Measurements from ENCODE around the gene CACNA2D4. TPM values are rescaled to one million over a fixed set of nuclear protein-coding genes. Genes with fewer than 3 reads are reported as not detected.

Gene CACNA2D4
- total RNA-seq, 3 donors from 2014 or later = 3.4 to 7.1 (median 3.5) TPM

DNA sequence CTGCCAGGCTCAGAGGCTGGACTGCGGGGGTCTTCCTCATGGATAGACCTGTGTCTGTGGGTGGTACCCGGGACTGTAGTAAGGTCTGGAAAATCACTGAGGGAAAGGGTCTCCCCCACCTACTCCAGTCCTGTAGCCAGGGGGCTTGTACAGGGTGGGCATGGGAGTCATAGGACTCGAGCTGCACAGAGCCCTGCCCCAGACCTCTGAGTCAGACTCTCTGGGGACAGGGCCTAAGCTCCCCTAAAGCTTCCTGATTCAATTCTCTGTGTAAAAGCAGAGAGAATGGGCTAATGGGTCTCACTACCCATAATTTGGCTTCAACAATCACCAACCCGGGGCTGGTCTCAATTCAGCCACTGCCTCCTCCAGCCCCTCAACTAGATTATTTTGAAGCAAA lies 71.0 kb downstream of the CACNA2D4 start:
- ATAC-seq (no peak), DNase-seq (no peak)
- Mint-ChIP-seq H3K9me3 (no peaks in the 10 kb centered on the region), H3K4me3 (no peak overlapping the region), H3K27me3 (ENCODE audit: low read depth) (peaks cover 5% of the 10 kb centered on the region), H3K4me1 (ENCODE audit: low read depth) (peaks cover 2% of the 10 kb centered on the region), H3K36me3 (ENCODE audit: insufficient read depth) (no peaks in the 10 kb centered on the region)

DNA sequence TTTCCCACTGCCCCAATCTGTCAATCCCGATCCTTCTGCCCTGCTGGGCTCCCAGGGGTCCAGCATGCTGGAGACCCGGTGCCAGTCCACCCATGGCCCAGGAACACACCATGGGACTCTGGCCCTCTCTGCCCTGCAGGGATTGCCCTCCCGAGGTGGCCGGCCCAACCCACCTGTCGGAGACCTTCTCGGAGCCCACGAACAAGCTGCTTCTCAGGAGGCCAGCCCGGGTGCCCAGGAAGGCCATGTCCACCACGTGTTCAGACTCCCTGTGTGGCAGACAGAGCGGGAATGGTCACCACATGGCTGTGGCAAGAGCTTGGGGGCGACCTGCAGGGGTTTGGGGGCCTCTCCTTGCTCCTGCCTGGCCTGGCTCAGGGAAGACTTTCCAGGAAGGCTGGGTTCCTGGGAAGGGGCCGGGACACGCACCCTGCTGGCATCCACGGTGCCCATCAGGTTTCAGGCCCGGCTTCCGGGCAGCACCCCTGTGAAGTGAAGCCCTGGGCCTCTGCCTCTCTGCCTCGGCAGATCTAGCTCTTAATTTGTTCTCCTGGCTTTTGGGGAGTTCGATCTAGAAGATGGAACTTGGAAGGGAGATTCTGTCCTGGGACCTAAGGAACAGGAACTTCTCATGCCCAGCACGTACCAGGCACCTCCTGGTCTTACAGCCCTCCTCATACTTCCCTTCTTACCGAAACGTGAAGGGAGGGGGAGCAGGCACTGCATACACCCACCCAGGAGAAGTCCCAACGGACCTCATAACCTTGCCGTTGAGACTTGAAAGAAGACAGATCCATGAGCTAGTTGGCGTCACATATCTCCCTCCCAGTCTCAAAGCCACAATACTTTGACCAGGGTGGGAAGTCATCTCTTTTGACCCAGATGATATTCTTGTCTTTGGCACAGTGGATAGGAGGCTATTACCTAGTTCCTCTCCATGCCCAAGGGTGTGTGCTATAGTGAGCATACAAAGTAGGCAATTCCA lies 71.7 kb downstream of the CACNA2D4 start:
- H3K9me3 Mint-ChIP-seq = no peaks in the 10 kb centered on the region
- DNase-seq = no peak
- no peak overlapping the region for H3K4me3 Mint-ChIP-seq
- ATAC-seq = no peak
- H3K4me1 Mint-ChIP-seq (ENCODE audit: low read depth) = peaks cover 2% of the 10 kb centered on the region
- H3K27me3 Mint-ChIP-seq (ENCODE audit: low read depth) = peaks cover 5% of the 10 kb centered on the region
- H3K36me3 Mint-ChIP-seq (ENCODE audit: insufficient read depth) = no peaks in the 10 kb centered on the region

DNA sequence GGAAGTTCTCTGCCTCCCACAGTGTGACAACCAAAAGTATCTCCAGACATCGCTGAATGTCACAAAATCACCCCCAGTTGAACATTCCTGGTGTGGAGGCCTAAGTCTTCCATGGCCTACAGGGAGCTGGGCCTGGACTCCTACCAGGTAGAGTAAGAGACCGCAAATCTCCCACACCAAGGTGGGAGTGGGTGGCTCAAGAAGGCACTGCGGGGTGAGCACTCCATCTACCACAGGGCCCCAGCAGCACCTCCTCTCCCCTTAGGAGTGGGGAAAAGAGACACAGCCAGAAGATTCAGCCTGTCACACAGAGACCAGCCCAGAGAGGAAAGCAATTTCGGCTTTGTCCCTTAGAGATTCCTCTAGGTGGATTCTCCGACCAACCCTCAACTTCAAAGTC lies 72.6 kb downstream of the CACNA2D4 start:
- ATAC-seq = no peak
- Mint-ChIP-seq H3K36me3 (ENCODE audit: insufficient read depth) (no peaks in the 10 kb centered on the region), H3K4me3 (no peak overlapping the region), H3K9me3 (no peaks in the 10 kb centered on the region), H3K27me3 (ENCODE audit: low read depth) (peaks cover 5% of the 10 kb centered on the region), H3K4me1 (ENCODE audit: low read depth) (no peaks in the 10 kb centered on the region)
- DNase-seq = no peak

DNA sequence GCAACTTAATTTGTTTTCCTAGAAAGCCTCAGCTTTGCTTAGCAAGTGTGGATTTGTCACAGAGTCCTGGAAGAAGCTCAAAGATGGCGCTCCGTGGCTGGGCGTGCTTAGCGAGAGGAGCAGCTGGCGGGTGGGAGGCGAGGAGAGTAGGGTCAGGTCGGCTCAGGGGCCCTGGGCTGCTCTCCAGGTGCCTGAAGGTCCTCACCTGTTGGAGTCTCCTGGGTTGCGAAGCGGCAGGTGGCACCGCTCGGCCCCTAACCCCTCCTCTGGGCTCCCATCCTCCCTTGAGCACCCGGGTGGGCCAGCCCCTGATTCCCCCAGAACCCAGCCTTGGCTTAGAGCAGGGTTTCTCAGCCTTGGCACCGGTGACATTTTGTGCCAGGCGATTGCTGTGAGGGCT lies 73.0 kb downstream of the CACNA2D4 start:
- DNase-seq (no peak), ATAC-seq (no peak)
- Mint-ChIP-seq H3K36me3 (ENCODE audit: insufficient read depth) (no peaks in the 10 kb centered on the region), H3K27me3 (ENCODE audit: low read depth) (peaks cover 5% of the 10 kb centered on the region), H3K4me1 (ENCODE audit: low read depth) (no peaks in the 10 kb centered on the region), H3K9me3 (no peaks in the 10 kb centered on the region), H3K4me3 (no peak overlapping the region)

DNA sequence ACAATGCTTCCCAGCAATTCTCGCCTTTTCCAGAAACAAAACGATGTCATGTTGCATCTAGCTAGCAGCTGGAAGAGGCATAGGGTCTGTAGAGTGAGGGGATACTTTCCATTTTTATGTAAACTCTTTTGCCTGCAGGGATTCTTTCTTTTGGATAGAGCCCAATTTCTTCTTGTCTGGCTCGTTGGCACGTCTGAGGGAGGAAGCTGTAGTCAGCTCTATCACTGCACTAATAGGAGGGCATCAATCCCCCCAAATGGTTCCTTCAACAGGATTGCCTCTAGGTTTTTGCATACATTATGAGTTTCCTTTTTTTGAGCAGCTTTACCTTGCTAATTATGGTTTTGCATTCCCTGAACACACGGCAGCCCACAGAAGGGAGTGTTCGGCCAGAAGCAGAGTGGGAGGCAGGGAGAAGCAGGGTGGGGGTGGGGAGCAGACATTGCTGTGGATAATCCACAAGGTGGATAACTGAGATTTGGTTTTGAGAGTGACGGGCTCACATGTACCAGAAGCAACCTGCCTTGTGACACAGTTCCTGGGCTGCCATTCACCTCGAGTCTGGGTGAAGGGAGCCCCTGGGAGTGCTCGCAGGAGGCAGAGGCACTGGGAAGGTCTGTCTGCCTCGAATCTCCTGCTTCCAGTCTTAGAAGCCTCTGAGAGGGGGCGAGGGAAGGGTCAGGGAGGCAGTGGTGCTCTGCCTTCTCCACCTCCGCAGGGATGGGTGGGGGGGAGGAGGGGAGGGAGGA lies 73.6 kb downstream of the CACNA2D4 start:
- H3K4me1 Mint-ChIP-seq (ENCODE audit: low read depth) = no peaks in the 10 kb centered on the region
- ATAC-seq (no peak), DNase-seq (no peak)
- no peaks in the 10 kb centered on the region for H3K36me3 Mint-ChIP-seq (ENCODE audit: insufficient read depth)
- no peak overlapping the region for H3K4me3 Mint-ChIP-seq
- no peaks in the 10 kb centered on the region for H3K9me3 Mint-ChIP-seq
- H3K27me3 Mint-ChIP-seq (ENCODE audit: low read depth) = peaks cover 5% of the 10 kb centered on the region

DNA sequence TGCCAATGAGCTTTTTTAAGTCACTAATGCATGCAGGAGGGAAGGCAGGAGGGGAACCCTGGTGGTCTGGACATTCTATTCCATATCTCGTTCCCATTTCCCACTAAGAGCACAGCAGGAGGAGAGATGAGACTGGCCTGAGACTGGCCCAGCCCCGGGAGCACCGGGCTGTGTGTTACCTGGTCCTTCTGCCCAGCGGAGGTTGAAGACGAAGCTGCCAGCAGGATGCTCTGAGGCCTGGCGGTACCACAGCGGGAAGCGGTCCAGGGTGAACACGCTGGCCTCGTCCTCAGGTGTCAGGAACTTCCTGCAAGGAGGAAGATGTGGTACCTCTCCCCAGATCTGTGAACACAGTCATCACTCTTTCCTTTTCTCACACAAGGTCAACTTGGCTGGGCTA lies 74.2 kb downstream of the CACNA2D4 start:
- Mint-ChIP-seq H3K27me3 (ENCODE audit: low read depth) (peaks cover 5% of the 10 kb centered on the region), H3K4me1 (ENCODE audit: low read depth) (no peaks in the 10 kb centered on the region), H3K4me3 (no peak overlapping the region), H3K36me3 (ENCODE audit: insufficient read depth) (no peaks in the 10 kb centered on the region), H3K9me3 (no peaks in the 10 kb centered on the region)
- no peak for DNase-seq
- ATAC-seq = no peak

DNA sequence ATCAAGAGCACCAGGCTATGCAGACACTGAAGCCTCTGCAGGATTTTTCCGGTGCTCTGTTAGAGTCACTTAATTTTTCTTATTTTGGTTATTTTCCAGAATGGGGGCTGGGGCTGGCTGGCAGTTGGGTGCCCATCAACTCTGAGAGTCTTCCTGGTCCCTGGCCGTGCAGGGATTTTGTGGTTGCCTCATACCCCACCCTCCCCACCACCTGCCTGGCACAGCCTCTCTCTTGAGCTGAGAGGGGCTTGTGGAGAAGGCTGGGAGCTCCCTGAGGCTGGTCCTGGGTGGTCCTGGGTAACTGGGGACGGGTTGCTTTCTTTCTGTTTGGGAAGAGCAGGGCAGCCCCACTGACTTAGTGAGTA lies 74.8 kb downstream of the CACNA2D4 start:
- ATAC-seq (no peak), DNase-seq (no peak)
- Mint-ChIP-seq H3K4me1 (ENCODE audit: low read depth) (no peaks in the 10 kb centered on the region), H3K27me3 (ENCODE audit: low read depth) (peaks cover 5% of the 10 kb centered on the region), H3K36me3 (ENCODE audit: insufficient read depth) (no peaks in the 10 kb centered on the region), H3K4me3 (no peak overlapping the region), H3K9me3 (no peaks in the 10 kb centered on the region)

DNA sequence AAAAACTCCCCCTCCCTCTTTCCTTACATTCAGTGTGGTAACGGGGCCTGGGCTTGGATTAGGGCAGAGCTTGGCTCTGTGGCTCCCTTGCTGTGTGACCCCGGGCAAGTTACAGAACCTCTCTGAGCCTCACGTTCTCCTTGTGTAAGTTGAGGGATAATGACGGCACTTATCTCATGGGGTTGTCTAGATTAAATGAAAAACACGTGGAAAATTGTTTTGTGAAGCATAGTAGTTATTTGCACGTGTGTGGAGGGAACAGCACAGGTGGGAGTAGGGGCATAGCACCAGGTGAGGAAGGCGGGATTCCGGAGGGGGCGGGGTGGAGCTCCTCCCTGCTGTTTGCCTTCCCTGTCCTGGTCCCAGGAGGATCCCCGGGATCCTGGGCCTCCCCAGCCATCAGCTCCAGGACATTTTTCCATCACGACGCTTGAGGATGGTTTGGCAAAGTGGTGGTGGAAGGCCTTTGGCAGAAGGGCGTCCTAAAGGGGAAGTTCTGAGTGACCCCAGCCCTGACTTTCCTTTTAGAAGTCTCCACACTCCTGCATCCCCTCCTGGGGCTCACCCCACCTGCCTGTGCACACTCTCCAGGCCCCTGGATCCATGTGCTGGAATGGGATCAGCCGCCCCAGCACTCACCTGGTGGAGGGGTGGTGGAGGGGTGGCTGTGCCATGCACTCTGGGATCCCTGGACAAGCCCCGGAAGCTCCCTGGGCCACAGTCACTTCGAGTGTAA lies 75.4 kb downstream of the CACNA2D4 start:
- H3K4me3 Mint-ChIP-seq = no peak overlapping the region
- H3K27me3 Mint-ChIP-seq (ENCODE audit: low read depth) = peaks cover 5% of the 10 kb centered on the region
- ATAC-seq (no peak), DNase-seq (no peak)
- no peaks in the 10 kb centered on the region for H3K4me1 Mint-ChIP-seq (ENCODE audit: low read depth)
- H3K36me3 Mint-ChIP-seq (ENCODE audit: insufficient read depth) = no peaks in the 10 kb centered on the region
- no peaks in the 10 kb centered on the region for H3K9me3 Mint-ChIP-seq

DNA sequence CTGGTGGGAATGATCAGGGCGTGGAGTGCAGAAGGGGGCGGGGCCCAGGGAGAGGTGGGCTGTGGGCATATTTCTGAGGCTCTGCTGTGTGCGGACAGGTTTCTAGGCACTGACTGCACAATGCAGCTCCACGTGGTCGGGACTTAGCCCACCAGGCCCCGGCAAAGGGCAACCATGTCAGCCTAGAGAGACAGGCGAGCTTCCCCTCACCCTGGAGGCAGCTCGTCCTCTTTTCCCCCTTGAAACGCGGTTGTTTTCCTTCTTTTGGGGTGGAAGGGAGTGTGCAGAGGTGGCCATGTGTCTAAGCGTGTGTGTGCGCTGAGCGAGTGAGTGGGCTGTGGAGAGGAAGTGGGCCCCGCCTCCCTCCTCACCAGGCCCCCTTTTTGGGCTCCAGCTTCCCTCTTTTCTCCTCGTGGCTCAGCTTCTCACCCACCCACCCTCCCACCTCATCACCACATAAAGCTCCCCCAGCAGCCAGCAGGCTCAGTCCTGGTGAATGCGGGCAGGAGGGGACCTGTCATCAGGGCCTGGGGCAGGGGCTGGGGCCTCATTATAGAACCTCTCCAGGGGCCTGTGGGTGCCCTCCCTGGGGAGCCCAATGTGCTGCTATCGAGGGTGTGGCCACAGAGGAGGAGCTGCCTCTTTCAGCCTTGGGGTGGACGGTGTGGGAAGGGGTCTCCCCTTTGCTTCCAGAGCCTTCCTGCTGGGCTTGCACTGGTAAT lies 76.1 kb downstream of the CACNA2D4 start:
- Mint-ChIP-seq H3K27me3 (ENCODE audit: low read depth) (peaks cover 5% of the 10 kb centered on the region), H3K4me3 (no peak overlapping the region), H3K4me1 (ENCODE audit: low read depth) (no peaks in the 10 kb centered on the region), H3K9me3 (no peaks in the 10 kb centered on the region), H3K36me3 (ENCODE audit: insufficient read depth) (no peaks in the 10 kb centered on the region)
- DNase-seq (peak; percentile 2), ATAC-seq (no peak)

DNA sequence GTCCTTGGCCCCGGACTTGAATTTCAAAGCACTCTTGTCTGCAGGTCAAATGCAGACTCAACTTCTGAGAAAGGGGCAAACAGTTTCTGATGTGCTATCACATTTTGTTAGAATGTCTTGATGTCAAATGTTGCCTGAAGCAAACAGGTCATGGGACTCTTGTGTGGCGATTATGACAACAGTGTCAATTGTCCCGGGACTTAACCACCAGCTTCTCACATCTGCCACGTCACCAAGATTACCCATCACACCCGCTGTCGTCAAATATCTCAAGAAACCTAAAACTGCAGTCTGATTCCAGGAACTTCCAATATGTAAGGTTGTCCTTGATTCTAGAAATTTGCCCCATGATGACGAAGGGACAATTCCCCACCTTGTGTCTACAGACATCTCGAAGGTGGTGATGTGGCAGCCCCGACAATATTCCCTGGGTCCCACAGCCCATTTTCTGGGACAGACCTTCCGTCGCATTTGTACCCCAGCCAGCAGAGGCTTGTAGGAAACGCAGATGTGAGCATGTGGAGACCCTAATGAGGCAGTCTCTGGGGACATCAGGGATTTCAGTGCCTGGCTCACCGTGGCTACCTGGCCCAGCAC lies 76.8 kb downstream of the CACNA2D4 start:
- no peaks in the 10 kb centered on the region for H3K4me1 Mint-ChIP-seq (ENCODE audit: low read depth)
- ATAC-seq (no peak), DNase-seq (no peak)
- peaks cover 3% of the 10 kb centered on the region for H3K27me3 Mint-ChIP-seq (ENCODE audit: low read depth)
- H3K36me3 Mint-ChIP-seq (ENCODE audit: insufficient read depth) = no peaks in the 10 kb centered on the region
- no peaks in the 10 kb centered on the region for H3K9me3 Mint-ChIP-seq
- no peak overlapping the region for H3K4me3 Mint-ChIP-seq

DNA sequence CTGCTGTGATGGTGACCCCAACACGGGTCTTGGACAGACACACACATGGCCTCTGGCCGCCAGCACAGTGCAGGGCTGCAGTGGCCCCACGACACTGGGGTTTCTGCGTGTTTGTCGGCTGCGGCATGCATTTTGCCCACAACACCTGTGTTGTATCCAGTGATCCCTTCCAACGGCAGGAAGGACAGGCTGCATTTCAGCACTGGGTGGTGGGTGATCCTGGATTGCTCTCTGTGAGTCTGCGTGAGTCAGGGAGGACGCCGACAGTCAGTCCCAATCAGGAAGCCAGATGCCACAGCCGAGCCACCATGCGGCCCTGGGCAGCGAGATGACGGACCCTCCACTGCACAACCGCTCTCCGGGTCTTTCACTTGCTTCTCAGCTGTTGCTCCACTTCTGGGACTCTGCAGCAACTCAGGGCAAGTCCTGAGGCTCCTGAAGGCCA lies 77.4 kb downstream of the CACNA2D4 start:
- no peaks in the 10 kb centered on the region for H3K4me1 Mint-ChIP-seq (ENCODE audit: low read depth)
- ATAC-seq (no peak), DNase-seq (no peak)
- H3K27me3 Mint-ChIP-seq (ENCODE audit: low read depth) = peaks cover 3% of the 10 kb centered on the region
- H3K36me3 Mint-ChIP-seq (ENCODE audit: insufficient read depth) = no peaks in the 10 kb centered on the region
- H3K9me3 Mint-ChIP-seq = no peaks in the 10 kb centered on the region
- H3K4me3 Mint-ChIP-seq = no peak overlapping the region

DNA sequence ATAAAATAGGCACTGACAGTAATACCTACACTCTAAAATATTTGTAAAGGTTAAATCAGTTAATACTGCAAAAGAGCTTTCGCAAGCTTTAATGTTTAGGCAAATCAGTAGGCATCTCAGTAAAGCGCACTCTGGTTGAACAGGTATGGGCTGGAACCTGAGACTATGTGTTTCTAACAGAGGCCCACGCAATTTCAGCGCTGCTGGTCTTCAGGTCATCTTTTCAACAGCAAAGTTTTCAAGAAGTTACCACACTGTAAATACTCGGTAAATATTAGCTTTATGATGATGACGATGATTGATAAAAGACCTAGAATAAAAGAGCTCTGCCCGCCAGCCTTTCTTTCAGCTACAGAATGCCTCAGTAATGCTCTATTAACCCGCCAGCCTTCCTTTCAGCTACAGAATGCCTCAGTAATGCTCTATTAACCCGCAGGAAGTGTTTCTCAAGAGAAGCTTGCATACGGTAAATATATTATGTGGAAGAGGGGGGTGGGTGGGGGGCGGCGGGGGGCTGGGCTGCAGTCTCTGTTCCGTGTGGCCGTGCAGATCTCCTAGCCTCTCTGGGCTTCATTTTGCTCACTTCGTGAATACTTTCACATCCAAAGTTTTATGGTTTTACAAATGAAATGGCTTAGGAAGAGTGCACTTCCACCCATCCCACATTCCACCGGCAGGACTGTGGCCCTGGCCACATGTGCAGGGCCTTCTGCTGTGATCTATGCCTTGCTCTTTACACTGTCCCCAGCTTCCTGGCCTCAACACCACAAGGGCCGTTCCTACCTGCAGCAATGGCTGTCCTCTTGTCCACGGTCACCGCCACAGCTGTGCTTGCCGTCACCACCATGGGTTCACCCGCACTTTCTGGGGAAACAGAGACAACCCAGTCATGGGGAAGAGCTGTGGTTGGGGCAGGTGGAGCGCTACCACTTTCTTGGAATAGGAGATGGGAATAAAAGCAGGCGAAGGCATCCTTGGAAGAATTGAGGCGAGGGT lies 78.2 kb downstream of the CACNA2D4 start:
- ATAC-seq (no peak), DNase-seq (no peak)
- H3K4me1 Mint-ChIP-seq (ENCODE audit: low read depth) = no peaks in the 10 kb centered on the region
- H3K27me3 Mint-ChIP-seq (ENCODE audit: low read depth) = peaks cover 3% of the 10 kb centered on the region
- no peaks in the 10 kb centered on the region for H3K9me3 Mint-ChIP-seq
- no peak overlapping the region for H3K4me3 Mint-ChIP-seq
- no peaks in the 10 kb centered on the region for H3K36me3 Mint-ChIP-seq (ENCODE audit: insufficient read depth)

DNA sequence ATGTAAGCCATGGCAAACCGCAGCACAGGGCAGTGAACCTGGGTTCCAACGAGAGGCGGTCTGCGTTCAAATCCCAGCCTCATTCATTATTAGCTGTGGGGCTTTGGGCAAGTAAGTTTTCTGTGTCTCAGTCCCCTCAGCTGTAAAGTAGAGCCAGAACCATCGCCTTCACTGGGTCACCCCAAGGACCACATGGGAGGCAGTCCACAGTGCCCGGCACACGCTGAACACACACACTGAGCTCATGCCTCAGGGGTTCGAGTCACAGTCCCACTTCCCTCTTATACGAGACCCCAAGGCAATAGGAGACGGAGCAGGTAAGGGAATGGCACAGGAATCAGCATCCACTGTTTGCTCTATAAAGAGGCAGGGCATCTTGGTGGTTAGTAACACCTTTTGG lies 79.0 kb downstream of the CACNA2D4 start:
- ATAC-seq (no peak), DNase-seq (no peak)
- Mint-ChIP-seq H3K4me3 (no peak overlapping the region), H3K36me3 (ENCODE audit: insufficient read depth) (no peaks in the 10 kb centered on the region), H3K27me3 (ENCODE audit: low read depth) (peaks cover 3% of the 10 kb centered on the region), H3K4me1 (ENCODE audit: low read depth) (no peaks in the 10 kb centered on the region), H3K9me3 (no peaks in the 10 kb centered on the region)
